ENCODE results near the gene DNAJC7.
"Not testable (repeated sequence)": the region's sequence is repeated elsewhere in the genome, so short reads cannot be mapped to it uniquely, and the experiment has no call there.

DNAJC7 gene

GRCh38 chr17:42012363-42012762, 4.9 kb downstream of the DNAJC7 start:
- DNase-seq (ENCODE audit: low read depth) = not testable (repeated sequence)

- DNase-seq (ENCODE audit: low read depth) = no peak
These were observed 6.2 kb downstream of the DNAJC7 start for GRCh38 chr17:42010898-42011516.

- DNase-seq (ENCODE audit: low read depth) = not testable (repeated sequence)
These were observed 7.0 kb downstream of the DNAJC7 start for GRCh38 chr17:42010266-42010680.

GRCh38 chr17:42009170-42009569, 8.1 kb downstream of the DNAJC7 start:
- no peak for DNase-seq (ENCODE audit: low read depth)

GRCh38 chr17:42005166-42005565, 12.1 kb downstream of the DNAJC7 start:
- no peak for DNase-seq (ENCODE audit: low read depth)

GRCh38 chr17:42002792-42003301, 14.4 kb downstream of the DNAJC7 start:
- DNase-seq (ENCODE audit: low read depth) = no peak

GRCh38 chr17:42002175-42002791, 15.0 kb downstream of the DNAJC7 start:
- no peak for DNase-seq (ENCODE audit: low read depth)

- no peak for DNase-seq (ENCODE audit: low read depth)
These were observed 15.5 kb downstream of the DNAJC7 start for GRCh38 chr17:42001729-42002128.

GRCh38 chr17:42000413-42001133, 16.7 kb downstream of the DNAJC7 start:
- no peak for DNase-seq (ENCODE audit: low read depth)

GRCh38 chr17:41998497-41998896, 18.7 kb downstream of the DNAJC7 start:
- DNase-seq (ENCODE audit: low read depth) = no peak

- DNase-seq (ENCODE audit: low read depth) = no peak
These were observed 20.4 kb downstream of the DNAJC7 start for GRCh38 chr17:41996855-41997164.

GRCh38 chr17:41992576-41992975, 24.7 kb downstream of the DNAJC7 start:
- no peak for DNase-seq (ENCODE audit: low read depth)

- no peak for DNase-seq (ENCODE audit: low read depth)
These were observed 27.4 kb downstream of the DNAJC7 start for GRCh38 chr17:41989702-41990419.

GRCh38 chr17:41988418-41988817, 28.8 kb downstream of the DNAJC7 start:
- DNase-seq (ENCODE audit: low read depth) = no peak

GRCh38 chr17:41987642-41988041, 29.6 kb downstream of the DNAJC7 start:
- DNase-seq (ENCODE audit: low read depth) = no peak

- no peak for DNase-seq (ENCODE audit: low read depth)
These were observed 30.6 kb downstream of the DNAJC7 start for GRCh38 chr17:41986634-41987033.

- DNase-seq (ENCODE audit: low read depth) = no peak
These were observed 31.3 kb downstream of the DNAJC7 start for GRCh38 chr17:41985919-41986318.

- no peak for DNase-seq (ENCODE audit: low read depth)
These were observed 32.8 kb downstream of the DNAJC7 start for GRCh38 chr17:41984454-41984853.

GRCh38 chr17:41982026-41982760, 35.0 kb downstream of the DNAJC7 start:
- no peak for DNase-seq (ENCODE audit: low read depth)

GRCh38 chr17:41977991-41978390, 39.2 kb downstream of the DNAJC7 start:
- no peak for DNase-seq (ENCODE audit: low read depth)

- no peak for DNase-seq (ENCODE audit: low read depth)
These were observed 41.0 kb downstream of the DNAJC7 start for GRCh38 chr17:41976142-41976768.

Measured in activated T-cell treated with anti-CD3 and anti-CD28 coated beads for 1 hour (primary cell).